GM23338 (cell line): ENCODE measurements around the gene RAB3GAP2.
"Not testable (repeated sequence)": the region's sequence is repeated elsewhere in the genome, so short reads cannot be mapped to it uniquely, and the experiment has no call there.

ENCODE experiments used
- CREB1 ChIP-seq: fragments of 250-450 bp; sonication (Bioruptor Pico); IDR thresholded peaks from 2 replicates; pipeline ENCODE4 v1.5.0; 2020; ENCODE audit warnings: low read depth, mild to moderate bottlenecking, moderate library complexity
- EZH2 ChIP-seq: fragments of 200-600 bp; sonication (generic); IDR thresholded peaks from one replicate; pipeline ENCODE4 v1.8.0; 2017; ENCODE audit warnings: antibody characterized with exemption, mild to moderate bottlenecking, low read depth; ENCODE audit not compliant: unreplicated experiment
- EZH2phosphoT487 ChIP-seq: fragments of 200-600 bp; sonication (generic); IDR thresholded peaks from one replicate; pipeline ENCODE4 v1.8.1; 2018; ENCODE audit warnings: antibody characterized with exemption; ENCODE audit not compliant: unreplicated experiment
- JUNB ChIP-seq: IDR thresholded peaks from one replicate; pipeline ENCODE4 v1.6.1; 2016; ENCODE audit warnings: antibody characterized with exemption; ENCODE audit not compliant: unreplicated experiment
- NANOG ChIP-seq: IDR thresholded peaks from 2 replicates; pipeline ENCODE4 v1.6.1; 2016; ENCODE audit warnings: antibody characterized with exemption, borderline replicate concordance
- POLR2AphosphoS5 ChIP-seq: IDR thresholded peaks from 2 replicates; pipeline ENCODE4 v1.6.1; 2016; ENCODE audit warnings: antibody characterized with exemption, low read depth
- STAT1 ChIP-seq: IDR thresholded peaks from one replicate; pipeline ENCODE4 v1.6.1; 2016; ENCODE audit warnings: antibody characterized with exemption; ENCODE audit not compliant: unreplicated experiment
- ZNF114 ChIP-seq: fragments of 250-450 bp; sonication (Bioruptor Pico); IDR thresholded peaks from 2 replicates; pipeline ENCODE4 v1.5.0; 2020; ENCODE audit warnings: mild to moderate bottlenecking, moderate library complexity
- ZNF331 ChIP-seq: fragments of 250-450 bp; sonication (Bioruptor Pico); IDR thresholded peaks from 2 replicates; pipeline ENCODE4 v1.5.0; 2020; ENCODE audit warnings: low read depth, mild to moderate bottlenecking, moderate library complexity
- TF ChIP-seq, protein P1 (sequence below), 2 experiments: fragments of 200-600 bp in 1 of 2; sonication (generic) in 1 of 2; conservative IDR thresholded peaks; 2 replicates each; pipeline versions ENCODE4 v1.5.1 to v1.6.1; 2016 to 2017; ENCODE audit warnings: antibody characterized with exemption in 2 of 2, low read depth in 2 of 2, mild to moderate bottlenecking in 2 of 2, moderate library complexity in 1 of 2
- TF ChIP-seq, protein P2 (sequence below): IDR thresholded peaks from one replicate; pipeline ENCODE4 v1.6.1; 2018; ENCODE audit warnings: antibody characterized with exemption; ENCODE audit not compliant: unreplicated experiment
- TF ChIP-seq, protein P3 (sequence below): IDR thresholded peaks from 2 replicates; pipeline ENCODE4 v1.6.1; 2016; ENCODE audit warnings: antibody characterized with exemption

DNA sequence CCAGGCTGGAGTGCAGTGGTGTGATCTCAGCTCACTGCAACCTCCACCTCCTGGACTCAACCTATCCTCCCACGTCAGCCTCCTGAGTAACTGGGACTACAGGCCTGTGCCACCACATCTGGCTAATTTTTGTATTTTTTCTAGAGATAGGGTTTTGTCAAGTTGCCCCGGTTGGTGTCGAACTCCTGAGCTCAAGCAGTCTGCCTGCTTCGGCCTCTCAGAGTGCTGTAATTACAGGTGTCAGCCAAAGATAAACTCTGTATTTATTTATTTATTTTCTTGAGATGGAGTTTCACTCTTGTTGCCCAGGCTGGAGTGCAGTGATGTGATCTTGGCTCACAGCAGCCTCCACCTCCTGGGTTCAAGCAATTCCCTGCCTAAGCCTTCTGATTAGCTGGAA is 159.7 kb downstream of the RAB3GAP2 start:
- not testable (repeated sequence) for TF ChIP-seq POLR2AphosphoS5; EZH2; NANOG; EZH2phosphoT487; STAT1; ZNF114; JUNB; CREB1 (CRISPR knock-in tag); ZNF331 (CRISPR knock-in tag)
- TF ChIP-seq, protein P1, sequence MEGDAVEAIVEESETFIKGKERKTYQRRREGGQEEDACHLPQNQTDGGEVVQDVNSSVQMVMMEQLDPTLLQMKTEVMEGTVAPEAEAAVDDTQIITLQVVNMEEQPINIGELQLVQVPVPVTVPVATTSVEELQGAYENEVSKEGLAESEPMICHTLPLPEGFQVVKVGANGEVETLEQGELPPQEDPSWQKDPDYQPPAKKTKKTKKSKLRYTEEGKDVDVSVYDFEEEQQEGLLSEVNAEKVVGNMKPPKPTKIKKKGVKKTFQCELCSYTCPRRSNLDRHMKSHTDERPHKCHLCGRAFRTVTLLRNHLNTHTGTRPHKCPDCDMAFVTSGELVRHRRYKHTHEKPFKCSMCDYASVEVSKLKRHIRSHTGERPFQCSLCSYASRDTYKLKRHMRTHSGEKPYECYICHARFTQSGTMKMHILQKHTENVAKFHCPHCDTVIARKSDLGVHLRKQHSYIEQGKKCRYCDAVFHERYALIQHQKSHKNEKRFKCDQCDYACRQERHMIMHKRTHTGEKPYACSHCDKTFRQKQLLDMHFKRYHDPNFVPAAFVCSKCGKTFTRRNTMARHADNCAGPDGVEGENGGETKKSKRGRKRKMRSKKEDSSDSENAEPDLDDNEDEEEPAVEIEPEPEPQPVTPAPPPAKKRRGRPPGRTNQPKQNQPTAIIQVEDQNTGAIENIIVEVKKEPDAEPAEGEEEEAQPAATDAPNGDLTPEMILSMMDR (conservative IDR thresholded peaks at IDR 0.05; ENCODE audit: low read depth in 2 of 2) = not testable (repeated sequence)
- TF ChIP-seq, protein P2, sequence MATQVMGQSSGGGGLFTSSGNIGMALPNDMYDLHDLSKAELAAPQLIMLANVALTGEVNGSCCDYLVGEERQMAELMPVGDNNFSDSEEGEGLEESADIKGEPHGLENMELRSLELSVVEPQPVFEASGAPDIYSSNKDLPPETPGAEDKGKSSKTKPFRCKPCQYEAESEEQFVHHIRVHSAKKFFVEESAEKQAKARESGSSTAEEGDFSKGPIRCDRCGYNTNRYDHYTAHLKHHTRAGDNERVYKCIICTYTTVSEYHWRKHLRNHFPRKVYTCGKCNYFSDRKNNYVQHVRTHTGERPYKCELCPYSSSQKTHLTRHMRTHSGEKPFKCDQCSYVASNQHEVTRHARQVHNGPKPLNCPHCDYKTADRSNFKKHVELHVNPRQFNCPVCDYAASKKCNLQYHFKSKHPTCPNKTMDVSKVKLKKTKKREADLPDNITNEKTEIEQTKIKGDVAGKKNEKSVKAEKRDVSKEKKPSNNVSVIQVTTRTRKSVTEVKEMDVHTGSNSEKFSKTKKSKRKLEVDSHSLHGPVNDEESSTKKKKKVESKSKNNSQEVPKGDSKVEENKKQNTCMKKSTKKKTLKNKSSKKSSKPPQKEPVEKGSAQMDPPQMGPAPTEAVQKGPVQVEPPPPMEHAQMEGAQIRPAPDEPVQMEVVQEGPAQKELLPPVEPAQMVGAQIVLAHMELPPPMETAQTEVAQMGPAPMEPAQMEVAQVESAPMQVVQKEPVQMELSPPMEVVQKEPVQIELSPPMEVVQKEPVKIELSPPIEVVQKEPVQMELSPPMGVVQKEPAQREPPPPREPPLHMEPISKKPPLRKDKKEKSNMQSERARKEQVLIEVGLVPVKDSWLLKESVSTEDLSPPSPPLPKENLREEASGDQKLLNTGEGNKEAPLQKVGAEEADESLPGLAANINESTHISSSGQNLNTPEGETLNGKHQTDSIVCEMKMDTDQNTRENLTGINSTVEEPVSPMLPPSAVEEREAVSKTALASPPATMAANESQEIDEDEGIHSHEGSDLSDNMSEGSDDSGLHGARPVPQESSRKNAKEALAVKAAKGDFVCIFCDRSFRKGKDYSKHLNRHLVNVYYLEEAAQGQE = not testable (repeated sequence)
- TF ChIP-seq, protein P3, sequence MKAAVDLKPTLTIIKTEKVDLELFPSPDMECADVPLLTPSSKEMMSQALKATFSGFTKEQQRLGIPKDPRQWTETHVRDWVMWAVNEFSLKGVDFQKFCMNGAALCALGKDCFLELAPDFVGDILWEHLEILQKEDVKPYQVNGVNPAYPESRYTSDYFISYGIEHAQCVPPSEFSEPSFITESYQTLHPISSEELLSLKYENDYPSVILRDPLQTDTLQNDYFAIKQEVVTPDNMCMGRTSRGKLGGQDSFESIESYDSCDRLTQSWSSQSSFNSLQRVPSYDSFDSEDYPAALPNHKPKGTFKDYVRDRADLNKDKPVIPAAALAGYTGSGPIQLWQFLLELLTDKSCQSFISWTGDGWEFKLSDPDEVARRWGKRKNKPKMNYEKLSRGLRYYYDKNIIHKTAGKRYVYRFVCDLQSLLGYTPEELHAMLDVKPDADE = not testable (repeated sequence)
